ENCODE data around the gene LRRTM3.

Gene LRRTM3

DNA sequence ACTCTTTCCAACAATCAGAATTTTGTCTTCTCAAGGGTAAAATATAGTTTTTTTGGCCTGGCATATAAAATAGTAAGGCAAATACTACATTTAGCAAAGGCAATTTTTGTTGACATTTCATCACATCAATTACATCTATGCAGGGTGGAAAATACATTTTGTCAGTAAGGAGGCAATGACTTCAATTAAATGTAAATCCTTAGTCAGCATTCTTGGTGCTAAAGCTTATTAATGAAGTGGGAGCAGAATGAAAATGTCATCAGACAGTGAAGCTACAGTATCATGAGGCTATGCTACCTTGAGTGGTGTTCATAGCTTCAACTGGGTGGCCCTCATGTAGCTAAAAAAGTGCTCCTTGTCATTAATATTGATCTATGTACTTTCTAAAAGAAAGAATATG is 8.9 kb downstream of the LRRTM3 start:
- DNase-seq (ENCODE audit: low read depth): no peak

DNA sequence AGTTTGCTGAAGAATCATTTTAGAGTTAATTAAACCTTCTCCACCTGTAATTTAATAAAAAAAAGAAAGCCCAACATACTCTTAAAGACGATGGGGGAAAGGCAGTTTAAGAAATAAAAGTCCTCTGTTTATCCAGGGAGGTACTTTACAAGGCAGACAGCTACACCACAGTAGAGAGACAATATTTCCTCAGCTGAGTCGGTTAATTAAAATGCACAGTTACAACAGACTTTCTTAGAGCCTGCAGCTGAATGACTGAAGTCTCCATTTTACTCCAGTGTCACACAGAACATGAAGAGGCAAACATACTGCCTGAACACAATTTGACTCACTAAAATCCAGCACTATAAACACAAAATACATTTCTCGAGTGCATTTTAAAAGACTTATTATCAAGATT is 15.1 kb downstream of the LRRTM3 start:
- DNase-seq (ENCODE audit: low read depth): no peak

- no peak for DNase-seq (ENCODE audit: low read depth)
These were observed 15.7 kb downstream of the LRRTM3 start for GRCh38 chr10:66941491-66941890.

DNA sequence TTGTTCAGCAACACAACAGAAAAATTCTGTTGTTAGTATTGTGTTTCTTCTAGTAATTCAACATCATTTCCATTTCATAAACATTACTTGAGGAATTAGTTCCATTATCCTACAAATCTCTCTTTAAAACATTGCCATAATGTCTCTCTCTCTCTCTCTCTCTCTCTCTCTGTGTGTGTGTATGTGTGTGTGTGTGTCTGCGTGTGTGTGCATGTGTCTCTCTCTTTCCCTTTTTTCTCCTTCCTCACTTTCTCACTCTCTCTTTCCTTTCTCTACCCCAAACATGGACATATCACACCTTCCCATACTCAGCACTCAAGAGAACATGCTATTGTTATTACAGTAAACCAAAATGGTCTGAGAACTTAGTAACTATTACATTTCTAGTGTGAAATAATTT is 16.6 kb downstream of the LRRTM3 start:
- no peak for DNase-seq (ENCODE audit: low read depth)

- no peak for DNase-seq (ENCODE audit: low read depth)
These were observed 17.8 kb downstream of the LRRTM3 start for GRCh38 chr10:66943590-66943989.

DNA sequence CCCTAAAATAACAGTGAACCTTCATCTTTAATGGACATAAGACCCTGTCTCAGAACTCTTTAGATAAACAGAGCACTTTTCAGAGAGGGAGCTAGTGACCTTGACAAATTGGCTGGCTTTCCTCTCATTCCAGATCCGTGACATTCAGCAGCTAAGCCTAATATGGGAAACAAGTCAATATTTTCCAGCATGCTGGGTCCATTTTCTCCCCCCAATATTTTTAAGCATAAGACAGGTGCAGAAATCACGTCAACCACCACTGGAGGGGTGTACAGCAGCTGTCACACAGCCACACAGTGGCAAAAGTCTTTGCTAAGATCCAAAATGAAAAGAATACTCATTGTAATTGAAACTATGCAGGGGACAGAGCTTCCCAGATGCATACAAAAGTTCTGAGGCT is 26.1 kb downstream of the LRRTM3 start:
- no peak for DNase-seq (ENCODE audit: low read depth)

- DNase-seq (ENCODE audit: low read depth): no peak
These were observed 32.6 kb downstream of the LRRTM3 start for GRCh38 chr10:66958466-66958865.

- no peak for DNase-seq (ENCODE audit: low read depth)
These were observed 39.1 kb downstream of the LRRTM3 start for GRCh38 chr10:66964946-66965345.

- DNase-seq (ENCODE audit: low read depth): no peak
These were observed 54.5 kb downstream of the LRRTM3 start for GRCh38 chr10:66980246-66980815.

- no peak for DNase-seq (ENCODE audit: low read depth)
These were observed 55.7 kb downstream of the LRRTM3 start for GRCh38 chr10:66981361-66982052.

- DNase-seq (ENCODE audit: low read depth): no peak
These were observed 56.2 kb downstream of the LRRTM3 start for GRCh38 chr10:66982053-66982420.

DNA sequence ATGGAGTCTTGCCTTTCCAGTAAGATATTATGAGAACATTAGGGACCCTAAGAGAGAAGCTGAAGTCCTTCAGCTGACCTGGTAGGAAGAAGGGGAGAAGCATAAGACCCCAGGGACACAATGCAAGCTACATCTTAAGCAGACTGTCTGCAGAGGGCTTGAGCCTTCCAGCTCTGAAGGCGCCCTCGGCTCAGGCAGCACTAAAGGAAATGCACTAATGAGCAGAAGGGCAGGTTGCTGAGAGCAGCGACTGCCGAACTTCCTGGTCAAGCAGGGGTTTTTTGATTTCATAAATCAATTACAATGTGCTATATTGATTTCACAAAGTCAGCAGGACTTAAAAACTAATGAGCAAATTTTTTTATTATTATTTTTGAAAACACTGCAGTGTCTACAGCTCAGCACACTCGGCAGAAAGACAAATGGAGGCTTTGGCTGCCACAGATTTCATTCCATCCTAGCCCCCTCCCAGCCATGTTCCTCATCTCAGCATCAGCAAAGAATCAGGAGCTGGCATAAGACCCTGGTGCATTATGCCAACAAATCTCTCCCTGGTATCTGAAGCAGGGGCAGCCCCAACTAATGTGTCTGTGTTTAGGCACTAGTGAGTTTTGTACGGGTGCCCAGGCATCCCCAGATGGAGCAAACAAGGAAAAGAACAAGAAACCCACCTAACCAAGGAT is 57.1 kb downstream of the LRRTM3 start:
- no peak for DNase-seq (ENCODE audit: low read depth)

DNA sequence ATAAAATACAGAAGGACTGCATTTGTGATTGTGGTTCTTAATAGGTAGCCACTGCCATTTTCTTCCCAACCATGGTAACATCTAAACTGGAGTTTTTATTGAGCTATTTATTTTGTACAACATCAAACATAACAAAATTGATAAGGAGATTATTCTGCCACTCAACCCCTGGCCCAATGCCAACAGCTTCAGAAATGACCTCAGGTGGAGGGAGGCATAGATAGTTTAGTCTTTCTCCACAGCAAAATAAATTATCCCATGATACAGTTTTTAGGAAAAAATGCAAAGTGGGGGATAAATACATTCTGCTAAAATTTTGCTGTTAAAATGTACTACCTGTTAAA is 57.6 kb downstream of the LRRTM3 start:
- DNase-seq (ENCODE audit: low read depth): no peak

- DNase-seq (ENCODE audit: low read depth): no peak
These were observed 64.5 kb downstream of the LRRTM3 start for GRCh38 chr10:66990143-66990830.

- DNase-seq (ENCODE audit: low read depth): no peak
These were observed 71.2 kb downstream of the LRRTM3 start for GRCh38 chr10:66996996-66997395.

GRCh38 chr10:66999762-67000545 is 74.1 kb downstream of the LRRTM3 start:
- no peak for DNase-seq (ENCODE audit: low read depth)

- no peak for DNase-seq (ENCODE audit: low read depth)
These were observed 78.9 kb downstream of the LRRTM3 start for GRCh38 chr10:67004690-67005089.

GRCh38 chr10:67005981-67006380 is 80.1 kb downstream of the LRRTM3 start:
- DNase-seq (ENCODE audit: low read depth): no peak

DNA sequence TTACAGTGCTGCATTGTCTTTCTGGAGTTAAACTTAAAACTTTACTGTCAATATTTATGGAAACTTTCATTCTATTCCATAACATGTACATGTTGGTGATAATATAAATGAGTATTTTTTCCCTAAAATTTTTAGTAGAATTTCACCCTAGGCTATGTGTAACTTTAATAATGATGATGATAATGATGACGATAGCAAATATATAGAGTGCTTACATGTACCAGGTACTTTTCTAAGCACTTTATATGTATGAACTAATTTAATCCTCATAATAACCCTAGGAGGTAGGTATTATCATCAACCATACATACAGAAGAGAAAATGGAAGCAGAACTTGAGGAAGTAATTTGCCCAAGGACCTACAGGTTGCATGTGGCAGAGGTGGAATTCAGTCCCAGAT is 85.6 kb downstream of the LRRTM3 start:
- no peak for DNase-seq (ENCODE audit: low read depth)

GRCh38 chr10:67011981-67012380 is 86.1 kb downstream of the LRRTM3 start:
- no peak for DNase-seq (ENCODE audit: low read depth)

DNA sequence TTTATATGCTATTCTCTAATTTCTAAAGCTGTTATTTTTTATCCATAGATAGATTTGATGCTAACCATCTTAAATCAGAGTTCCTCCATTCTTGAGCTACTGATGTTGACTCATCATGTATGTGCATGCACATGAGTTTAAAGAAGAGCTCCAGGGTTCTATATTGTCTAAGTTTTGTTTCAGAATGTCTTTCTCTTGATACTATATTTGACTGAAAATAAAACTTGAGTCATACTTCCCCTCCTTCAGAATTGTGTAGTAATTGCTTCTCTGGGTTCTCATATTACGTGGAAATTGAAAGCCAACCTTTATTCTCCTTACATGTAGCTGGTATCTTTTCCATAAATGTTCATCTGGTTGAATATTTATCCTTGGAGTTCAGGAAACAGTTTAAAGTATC is 89.4 kb downstream of the LRRTM3 start:
- DNase-seq (ENCODE audit: low read depth): no peak

GRCh38 chr10:67017218-67017617 is 91.4 kb downstream of the LRRTM3 start:
- no peak for DNase-seq (ENCODE audit: low read depth)
